ENCODE measurements around the gene STK32B.

GRCh38 chr4:5126857-5127256 lies 75.6 kb downstream of the STK32B start:
- TF ChIP-seq CTCF (conservative IDR thresholded peaks at IDR 0.05; ENCODE audit: low read length) (no peak), EZH2phosphoT487 (IDR thresholded peaks at IDR 0.05; ENCODE audit: borderline replicate concordance) (no peak)

All from Loucy (cell line).